Measurements from ENCODE around the gene SLC7A8. TPM values are rescaled to one million over a fixed set of nuclear protein-coding genes. Genes with fewer than 3 reads are reported as not detected.

The SLC7A8 gene
- total RNA-seq: 50.2 TPM

DNA sequence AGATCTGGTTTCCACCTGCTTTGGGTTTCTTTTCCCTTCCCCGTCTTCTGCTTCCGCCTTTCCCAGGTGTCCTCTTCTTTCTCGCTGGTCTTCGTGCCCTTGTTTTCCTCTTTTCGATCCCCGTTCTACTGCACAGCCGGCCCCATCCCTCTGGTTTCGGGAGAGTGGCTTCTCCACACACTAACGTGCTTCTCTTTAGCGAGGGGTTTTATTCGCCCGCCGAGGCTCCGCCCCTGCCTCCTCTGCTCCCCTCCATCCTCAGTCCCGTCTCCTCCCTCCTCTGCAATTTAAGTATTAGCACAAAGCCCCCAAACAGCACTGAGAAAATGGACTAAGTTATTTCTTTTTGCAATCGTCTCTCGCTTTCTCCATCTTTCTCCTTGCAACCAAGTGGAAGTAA, at the start of gene SLC7A8:
Gene SLC7A8 (minus strand): TSS at position 182 of the 400 bp plus-strand sequence. CDS start 746 bp downstream, outside the sequence.

DNA sequence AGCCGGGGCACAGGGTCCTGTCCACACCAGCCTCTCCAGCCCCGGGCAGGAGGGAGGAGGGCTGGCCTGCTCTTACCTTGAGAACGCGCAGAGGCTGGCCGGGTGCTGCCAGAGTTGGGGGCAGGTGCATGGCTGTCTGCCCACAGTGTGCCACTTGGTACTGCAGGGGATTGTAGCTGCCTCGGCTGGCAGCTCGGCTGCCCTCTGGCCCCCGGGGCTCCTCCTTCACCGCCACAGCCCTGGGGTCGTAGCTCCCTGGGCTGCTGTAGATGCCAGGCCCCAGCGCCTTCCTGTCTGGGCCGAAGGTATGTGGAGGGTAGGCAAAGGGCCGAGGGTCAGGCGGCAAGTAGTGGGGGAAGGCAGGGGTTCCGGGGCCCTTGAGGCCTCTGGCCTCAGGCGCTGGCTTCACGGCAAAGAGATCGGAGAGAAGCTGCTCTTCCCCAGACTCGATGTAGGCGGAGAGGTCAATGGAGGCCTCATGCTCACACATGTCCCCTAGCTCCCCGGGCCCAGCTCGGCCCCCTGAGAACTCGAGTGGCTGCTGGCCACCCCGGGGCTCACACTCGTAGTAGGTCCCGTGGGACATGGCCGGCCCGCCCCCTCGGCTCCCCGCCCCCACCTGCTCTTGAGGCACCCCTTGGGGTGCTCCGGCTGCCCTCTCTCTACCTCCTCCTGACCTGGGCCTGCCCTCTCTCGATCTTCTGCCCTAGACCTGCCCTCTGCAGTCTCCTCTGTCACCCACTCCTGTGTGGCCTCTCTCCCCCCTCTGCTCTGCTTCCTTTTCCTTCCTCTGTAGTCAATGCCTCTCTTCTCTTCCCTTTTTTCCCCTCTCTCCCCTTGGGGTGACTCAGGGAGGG, 64.7 kb downstream of the SLC7A8 start, which contains the start of gene CEBPE:
Gene CEBPE (minus strand): TSS at position 750 of the 857 bp plus-strand sequence. CDS start 164 bp downstream, at position 586.

DNA sequence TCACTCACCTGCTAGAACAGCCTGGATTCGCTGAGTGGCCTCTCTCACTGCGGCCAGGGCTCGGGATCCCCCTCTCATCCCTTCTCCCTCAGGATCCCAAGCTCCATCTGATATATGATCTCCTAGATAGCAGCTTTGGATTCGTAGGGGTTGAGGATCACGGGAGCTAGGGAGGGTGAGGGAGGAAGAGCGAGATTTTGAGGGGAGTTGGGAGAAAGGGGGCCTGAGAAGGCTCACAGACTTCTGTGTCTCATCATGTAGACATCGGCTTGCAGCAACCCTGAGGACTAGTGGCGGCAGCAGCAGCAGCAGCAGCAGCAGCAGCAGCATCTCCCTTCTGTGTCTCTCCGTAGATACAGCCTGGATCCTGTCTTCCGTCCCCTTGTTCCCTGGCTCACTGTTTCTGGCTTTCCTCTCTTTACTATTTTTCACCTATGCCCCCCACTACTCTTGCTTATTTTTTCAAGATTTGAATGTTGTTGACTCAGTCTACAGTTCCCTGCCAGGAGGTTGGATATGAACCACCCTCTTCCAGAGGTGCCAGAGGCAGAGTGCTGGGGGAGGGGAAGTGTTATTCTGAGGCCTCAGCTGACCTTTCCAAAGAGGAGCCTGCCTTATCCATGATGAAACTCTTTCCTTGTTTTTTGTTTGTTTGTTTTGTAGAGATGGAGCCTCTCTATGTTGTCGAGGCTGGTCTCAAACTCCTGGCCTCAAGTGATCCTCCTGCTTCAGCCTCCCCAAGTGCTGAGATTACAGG, 78.7 kb downstream of the SLC7A8 start, which contains the start of gene CIROP:
Gene CIROP (minus strand): TSS at position 399 of the 757 bp plus-strand sequence. CDS start 69 bp downstream, at position 330.

DNA sequence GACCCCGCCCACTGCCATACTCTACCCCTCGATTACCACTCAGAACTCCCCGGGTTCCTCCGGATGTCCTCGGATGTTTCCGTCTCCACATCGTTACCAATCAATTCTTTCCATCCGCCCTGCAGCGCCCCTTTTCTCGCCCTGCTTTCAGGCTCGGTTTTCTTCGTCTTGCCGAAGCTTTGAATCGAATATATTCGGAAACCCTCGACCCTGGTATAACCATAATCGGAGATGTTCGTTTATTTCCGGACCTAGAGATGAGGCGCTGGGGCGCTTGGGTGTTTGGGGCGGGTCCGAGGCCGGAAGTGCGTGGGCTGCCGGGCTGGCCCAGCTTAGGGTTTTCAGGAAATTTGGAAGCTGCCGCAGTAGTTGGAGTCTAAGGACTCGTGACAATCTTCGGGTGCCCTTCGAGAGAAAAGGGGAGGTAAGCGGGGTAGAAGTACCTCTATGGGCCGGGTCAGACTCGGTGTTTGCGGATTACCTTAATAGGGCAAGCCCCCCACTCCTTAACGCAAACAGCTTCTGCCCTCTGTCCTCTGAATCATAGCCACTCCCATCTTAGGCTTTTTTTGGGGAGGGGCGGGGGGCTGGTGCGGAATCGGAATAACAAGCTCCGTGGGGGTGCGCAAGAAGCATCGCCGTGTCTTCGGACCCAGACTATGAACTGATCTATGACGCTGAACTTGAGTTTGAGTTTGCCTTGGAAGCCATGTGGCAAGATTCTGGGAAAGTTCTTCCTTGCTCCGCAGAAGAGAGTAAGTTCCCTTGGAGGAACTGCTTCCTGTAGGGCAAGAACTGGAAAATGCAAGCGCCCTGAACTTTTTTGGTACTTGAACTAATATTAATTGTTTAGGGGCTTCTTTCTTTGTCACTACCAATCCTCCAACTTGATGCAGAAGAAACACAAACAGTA, 88.0 kb downstream of the SLC7A8 start, which contains the start of gene C14orf119:
Gene C14orf119 (plus strand): TSS at position 310 of the 913 bp plus-strand sequence. CDS start 2,154 bp downstream, outside the sequence.

DNA sequence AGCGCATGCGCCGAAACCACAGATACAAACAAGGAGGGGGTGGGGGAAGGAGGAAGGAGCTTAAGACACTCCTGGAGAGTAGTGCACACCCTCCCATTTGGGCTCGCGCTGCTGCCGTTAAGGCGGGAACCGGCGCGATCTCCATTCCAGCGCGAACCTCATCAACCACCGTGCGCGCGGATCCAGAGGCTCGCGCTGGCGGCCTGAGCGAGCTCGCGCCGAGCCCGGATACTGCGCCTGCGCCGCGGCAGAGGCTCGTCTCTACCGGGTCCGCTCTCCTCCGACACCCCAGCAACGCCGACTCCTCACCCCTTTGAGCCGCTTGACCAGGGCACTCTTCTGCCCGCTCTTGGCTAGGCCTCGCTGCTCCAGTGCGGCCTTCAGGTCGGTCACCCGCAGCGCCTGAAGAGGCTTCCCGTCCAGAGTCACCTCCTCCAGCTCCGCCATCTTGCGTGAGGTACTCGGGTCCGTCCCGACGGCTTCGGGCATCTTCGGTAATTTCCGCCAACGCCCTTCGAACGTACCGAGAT, 88.7 kb downstream of the SLC7A8 start, which contains the start of gene ACIN1:
Gene ACIN1 (minus strand): TSS at position 471 of the 530 bp plus-strand sequence. CDS start 24 bp downstream, at position 447.

Small RNAs within 50 kb of the gene (small RNA-seq; reads per million reads assigned to genes)
- not detected for gene AL049829.1 (ENCODE audit: low replicate concordance)
- not detected for gene RNU6-1138P (ENCODE audit: low replicate concordance)

Other genes starting within 250 kb of the SLC7A8 start
- 57.0 TPM for gene HAUS4, start 226.6 kb downstream of the SLC7A8 start, total RNA-seq
- gene AJUBA, start 201.1 kb downstream of the SLC7A8 start, total RNA-seq: 63.2 TPM
- gene C14orf93, start 173.5 kb downstream of the SLC7A8 start, total RNA-seq: 16.8 TPM
- 126 TPM for gene PSMB5, start 148.8 kb downstream of the SLC7A8 start, total RNA-seq
- not detected for gene PSMB11, start 141.4 kb downstream of the SLC7A8 start, total RNA-seq
- 18.1 TPM for gene CDH24, start 126.1 kb downstream of the SLC7A8 start, total RNA-seq
- gene ACIN1, start 88.5 kb downstream of the SLC7A8 start, total RNA-seq: 120 TPM
- gene C14orf119, start 88.2 kb downstream of the SLC7A8 start, total RNA-seq: 28.4 TPM
- gene CIROP, start 78.7 kb downstream of the SLC7A8 start, total RNA-seq: not detected
- 1.1 TPM for gene CEBPE, start 64.4 kb downstream of the SLC7A8 start, total RNA-seq
- 0.18 TPM for gene RNF212B, start 54.3 kb upstream of the SLC7A8 start, total RNA-seq
- gene HOMEZ, start 102.5 kb upstream of the SLC7A8 start, total RNA-seq: 8.9 TPM
- 10.8 TPM for gene PPP1R3E, start 119.2 kb upstream of the SLC7A8 start, total RNA-seq
- gene BCL2L2, start 123.2 kb upstream of the SLC7A8 start, total RNA-seq: 33.3 TPM
- 87.1 TPM for gene PABPN1, start 137.8 kb upstream of the SLC7A8 start, total RNA-seq
- 81.9 TPM for gene SLC22A17, start 169.2 kb upstream of the SLC7A8 start, total RNA-seq
- gene EFS, start 181.5 kb upstream of the SLC7A8 start, total RNA-seq: 35.5 TPM
- gene IL25, start 189.1 kb upstream of the SLC7A8 start, total RNA-seq: not detected
- 3.7 TPM for gene CMTM5, start 193.4 kb upstream of the SLC7A8 start, total RNA-seq
- 0.64 TPM for gene MYH6, start 224.6 kb upstream of the SLC7A8 start, total RNA-seq

Measured in metanephros (tissue), 2 donors.